HCT116 (cell line): ENCODE measurements around the gene MAT2B. TPM values are rescaled to one million over a fixed set of nuclear protein-coding genes. Genes with fewer than 3 reads are reported as not detected.

ENCODE experiments used
- ATAC-seq: fragments of 200-7000 bp; cut with Tn5 transposase; 2 replicates; pipeline ENCODE4 v1.9.1; 2020; ENCODE audit warnings: mild to moderate bottlenecking, moderate library complexity
- BruUV-seq: library from RNA; stranded (reverse); fragments of 400-500 nt; replicated peaks from 2 replicates; lab custom pipeline; 2021; lab: Mats Ljungman, UMichigan
- CTCF ChIA-PET: fragments of 300-600 bp; sonication (Branson Sonifier 250); formaldehyde crosslinking; loops from one replicate; lab custom pipeline; 2021; ENCODE audit warnings: antibody characterized with exemption; lab: Charles Lee
- POLR2A ChIA-PET: fragments of 300-600, 350-600 bp; sonication (Branson Sonifier 250); formaldehyde crosslinking; loops from one replicate; lab custom pipeline; 2021; ENCODE audit warnings: antibody characterized with exemption; lab: Charles Lee
- RAD21 ChIA-PET, 2 experiments: fragments of 300-600 bp; sonication (Branson Sonifier 250); formaldehyde crosslinking; loops; one replicate each; lab custom pipeline; 2023; ENCODE audit warnings: low total read pairs in 2 of 2; ENCODE audit not compliant: uncharacterized antibody in 2 of 2, unreplicated experiment in 2 of 2, low non-redundant PET in 1 of 2; lab: Charles Lee
- DNase-seq: peaks from one replicate; pipeline ENCODE4 v3.0.0-alpha.2; 2010; ENCODE audit warnings: low read depth, low spot score
- H2AFZ ChIP-seq: fragments of 200-600 bp; shearing (Covaris generic), sonication (generic); 2 replicates; pipeline ENCODE4 v1.6.1; 2017; ENCODE audit warnings: low read depth, mixed run types, mixed read lengths, antibody characterized with exemption, low read length; ENCODE audit not compliant: poor library complexity, severe bottlenecking
- H3K27ac ChIP-seq: 2 replicates; pipeline ENCODE4 v1.5.1; 2012; ENCODE audit warnings: low read depth, low read length
- H3K27me3 ChIP-seq: fragments of 200-600 bp; sonication (generic); 2 replicates; pipeline ENCODE4 v1.6.1; 2016; ENCODE audit warnings: mixed run types, low read length, mixed read lengths; ENCODE audit not compliant: insufficient read depth
- H3K36me3 ChIP-seq, 2 experiments: fragments of 200-500 bp in 1 of 2; fragments of 200-600 bp in 1 of 2; sonication (Bioruptor generic) in 1 of 2; sonication (generic) in 1 of 2; 2 replicates each; pipeline versions ENCODE4 v1.5.1 to v1.6.1; 2014 to 2016; ENCODE audit warnings: low read length in 2 of 2, inconsistent platforms in 1 of 2, mixed read lengths in 1 of 2, mixed run types in 1 of 2; ENCODE audit not compliant: insufficient read depth in 2 of 2, control insufficient read depth in 1 of 2
- H3K4me1 ChIP-seq, 2 experiments: fragments of 200-600 bp in 1 of 2; sonication (generic) in 1 of 2; 2 replicates each; pipeline versions ENCODE4 v1.5.1 to v1.6.1; 2012 to 2017; ENCODE audit warnings: low read length in 2 of 2, inconsistent platforms in 1 of 2, mild to moderate bottlenecking in 1 of 2, mixed read lengths in 1 of 2, mixed run types in 1 of 2, moderate library complexity in 1 of 2; ENCODE audit not compliant: insufficient read depth in 2 of 2, control insufficient read depth in 1 of 2
- H3K4me2 ChIP-seq: fragments of 200-600 bp; sonication (generic); 2 replicates; pipeline ENCODE4 v1.6.1; 2017; ENCODE audit warnings: mixed run types, low read length, mixed read lengths
- H3K4me3 ChIP-seq, 2 experiments: fragments of 200-600 bp in 1 of 2; sonication (generic) in 1 of 2; replicated peaks in 1 of 2; 2 replicates each; pipeline ENCODE4 v1.5.1; 2011 to 2016; ENCODE audit warnings: low read length in 2 of 2, control low read depth in 1 of 2, low read depth in 1 of 2, mild to moderate bottlenecking in 1 of 2, mixed read lengths in 1 of 2, mixed run types in 1 of 2
- H3K79me2 ChIP-seq: fragments of 200-600 bp; sonication (generic); 2 replicates; pipeline ENCODE4 v1.6.1; 2017; ENCODE audit warnings: mild to moderate bottlenecking, mixed run types, low read length, moderate library complexity, mixed read lengths; ENCODE audit not compliant: insufficient read depth
- H3K9ac ChIP-seq: fragments of 200-600 bp; sonication (generic); 2 replicates; pipeline ENCODE4 v1.6.1; 2016; ENCODE audit warnings: low read length, mixed read lengths
- H3K9me2 ChIP-seq: fragments of 200-600 bp; sonication (generic), shearing (Covaris generic); 2 replicates; pipeline ENCODE4 v1.6.1; 2017; ENCODE audit warnings: mixed run types, mild to moderate bottlenecking, moderate library complexity; ENCODE audit not compliant: insufficient read depth
- H3K9me3 ChIP-seq, 2 experiments: fragments of 200-500 bp in 1 of 2; fragments of 200-600 bp in 1 of 2; sonication (Bioruptor generic) in 1 of 2; sonication (generic) in 1 of 2; 2 replicates each; pipeline ENCODE4 v1.6.1; 2014 to 2017; ENCODE audit warnings: low read length in 2 of 2, mixed read lengths in 2 of 2, inconsistent platforms in 1 of 2, low read depth in 1 of 2, mild to moderate bottlenecking in 1 of 2, mixed run types in 1 of 2, moderate library complexity in 1 of 2; ENCODE audit not compliant: control insufficient read depth in 1 of 2, insufficient read depth in 1 of 2
- H4K20me1 ChIP-seq: fragments of 200-600 bp; sonication (generic), shearing (Covaris generic); 2 replicates; pipeline ENCODE4 v1.6.1; 2017; ENCODE audit warnings: mixed run types, mild to moderate bottlenecking, moderate library complexity; ENCODE audit not compliant: insufficient read depth
- CEBPB ChIP-seq: IDR thresholded peaks from 2 replicates; pipeline ENCODE4 v1.6.1; 2012; ENCODE audit warnings: low read depth
- ELF1 ChIP-seq: IDR thresholded peaks from 2 replicates; pipeline ENCODE4 v1.6.1; 2012; ENCODE audit warnings: low read depth, borderline replicate concordance
- EZH2 ChIP-seq: fragments of 200-600 bp; sonication (generic); IDR thresholded peaks from 2 replicates; pipeline ENCODE4 v1.6.1; 2017; ENCODE audit warnings: antibody characterized with exemption, mixed run types
- POLR2A ChIP-seq: IDR thresholded peaks from 2 replicates; pipeline ENCODE4 v1.7.0; 2011; ENCODE audit warnings: borderline replicate concordance; ENCODE audit not compliant: insufficient read depth, insufficient read length; ENCODE audit errors: extremely low read depth
- RAD21 ChIP-seq: IDR thresholded peaks from 2 replicates; pipeline ENCODE4 v1.6.1; 2012; ENCODE audit warnings: low read depth, mild to moderate bottlenecking
- SIN3A ChIP-seq: IDR thresholded peaks from 2 replicates; pipeline ENCODE4 v1.6.1; 2012; ENCODE audit warnings: low read depth
- SP1 ChIP-seq: IDR thresholded peaks from 2 replicates; pipeline ENCODE4 v1.6.1; 2012; ENCODE audit warnings: low read depth
- ZFX ChIP-seq: fragments of 450-650 bp; IDR thresholded peaks from 2 replicates; pipeline ENCODE4 v1.6.1; 2017
- ZNF274 ChIP-seq: fragments of 200-500 bp; sonication (Bioruptor generic); IDR thresholded peaks from 2 replicates; pipeline ENCODE4 v1.6.1; 2014; ENCODE audit warnings: mild to moderate bottlenecking, low read depth, low read length, inconsistent platforms
- intact Hi-C: fragments of 100-400 bp; cut with micrococcal nuclease; formaldehyde crosslinking; loops from 2 replicates; pipeline ENCODE4 v1.10.0; 2022
- total RNA-seq: library from RNA; stranded (reverse); gene quantifications from one replicate; pipeline ENCODE4 v1.2.1, GENCODE V29; 2021; ENCODE audit not compliant: unreplicated experiment
- TF ChIP-seq, protein P1 (sequence below), 3 experiments: fragments of 200-600 bp in 1 of 3; sonication (generic) in 1 of 3; IDR thresholded peaks in 2 of 3; conservative IDR thresholded peaks in 1 of 3; 2 replicates each; pipeline ENCODE4 v1.5.1; 2012 to 2017; ENCODE audit warnings: low read depth in 2 of 3, low read length in 2 of 3, antibody characterized with exemption in 1 of 3, borderline replicate concordance in 1 of 3, control low read depth in 1 of 3, mild to moderate bottlenecking in 1 of 3, mixed read lengths in 1 of 3, mixed run types in 1 of 3, moderate library complexity in 1 of 3; ENCODE audit not compliant: insufficient read depth in 1 of 3
- TF ChIP-seq, protein P2 (sequence below): IDR thresholded peaks from 2 replicates; pipeline ENCODE4 v1.6.1; 2012
- TF ChIP-seq, protein P3 (sequence below): IDR thresholded peaks from 2 replicates; pipeline ENCODE4 v1.6.1; 2012

MAT2B gene
- total RNA-seq, 1 experiment from 2014 or later = 45.9 TPM

DNA sequence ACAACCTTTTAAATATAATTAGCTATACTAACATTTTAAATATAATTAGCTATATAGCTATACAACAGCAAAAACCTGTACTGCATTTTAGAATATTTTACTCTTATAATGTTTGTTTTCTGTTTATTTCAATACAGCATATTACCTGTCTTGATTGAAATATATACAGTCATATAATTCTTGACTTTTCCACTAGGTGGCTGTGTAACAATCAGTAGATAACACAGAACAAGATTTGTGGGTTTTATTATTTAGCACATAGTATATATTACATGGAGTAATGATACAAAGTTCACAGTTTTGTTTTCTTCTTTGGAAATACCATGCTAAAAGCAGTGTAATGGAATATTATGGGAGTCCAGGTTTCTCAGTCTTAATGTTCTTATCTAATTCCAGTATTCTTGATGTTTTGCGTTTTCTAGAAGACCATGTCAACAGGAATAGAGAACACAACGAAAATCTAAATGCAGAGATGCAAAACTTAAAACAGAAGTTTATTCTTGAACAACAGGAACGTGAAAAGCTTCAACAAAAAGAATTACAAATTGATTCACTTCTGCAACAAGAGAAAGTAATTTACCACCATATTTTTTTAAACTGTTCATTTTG lies 31.7 kb upstream of the MAT2B start:
- no peak overlapping the region for H3K4me3 ChIP-seq
- ChIA-PET POLR2A (interaction anchor here (1.0 kb wide), 1 partner anchor 12 kb away, joined by 4 read pairs; no protein-coding TSS in a partner anchor), CTCF (interaction anchor here (1.5 kb wide), 1 partner anchor 10 kb away, joined by 4 read pairs; no protein-coding TSS in a partner anchor), RAD21 (no interaction called here)
- H4K20me1 ChIP-seq = no peaks in the 10 kb centered on the region
- intact Hi-C loops = loop anchor here (2.0 kb wide), 1 partner anchor 29 kb away; no protein-coding TSS in a partner anchor
- no peak overlapping the region for H3K9ac ChIP-seq
- no peaks in the 10 kb centered on the region for H3K9me3 ChIP-seq
- BruUV-seq = no TSS peak
- DNase-seq = no peak
- no peaks in the 10 kb centered on the region for H3K4me1 ChIP-seq
- H3K4me2 ChIP-seq = no peak overlapping the region
- peak; percentile 78 for ATAC-seq
- no peaks in the 10 kb centered on the region for H3K9me2 ChIP-seq
- peaks cover 53 to 57% of the 10 kb centered on the region in 2 experiments for H3K36me3 ChIP-seq
- TF ChIP-seq, protein P1, sequence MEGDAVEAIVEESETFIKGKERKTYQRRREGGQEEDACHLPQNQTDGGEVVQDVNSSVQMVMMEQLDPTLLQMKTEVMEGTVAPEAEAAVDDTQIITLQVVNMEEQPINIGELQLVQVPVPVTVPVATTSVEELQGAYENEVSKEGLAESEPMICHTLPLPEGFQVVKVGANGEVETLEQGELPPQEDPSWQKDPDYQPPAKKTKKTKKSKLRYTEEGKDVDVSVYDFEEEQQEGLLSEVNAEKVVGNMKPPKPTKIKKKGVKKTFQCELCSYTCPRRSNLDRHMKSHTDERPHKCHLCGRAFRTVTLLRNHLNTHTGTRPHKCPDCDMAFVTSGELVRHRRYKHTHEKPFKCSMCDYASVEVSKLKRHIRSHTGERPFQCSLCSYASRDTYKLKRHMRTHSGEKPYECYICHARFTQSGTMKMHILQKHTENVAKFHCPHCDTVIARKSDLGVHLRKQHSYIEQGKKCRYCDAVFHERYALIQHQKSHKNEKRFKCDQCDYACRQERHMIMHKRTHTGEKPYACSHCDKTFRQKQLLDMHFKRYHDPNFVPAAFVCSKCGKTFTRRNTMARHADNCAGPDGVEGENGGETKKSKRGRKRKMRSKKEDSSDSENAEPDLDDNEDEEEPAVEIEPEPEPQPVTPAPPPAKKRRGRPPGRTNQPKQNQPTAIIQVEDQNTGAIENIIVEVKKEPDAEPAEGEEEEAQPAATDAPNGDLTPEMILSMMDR (IDR thresholded peaks at IDR 0.05 in 2 of 3, conservative IDR thresholded peaks at IDR 0.05 in 1 of 3; ENCODE audit: borderline replicate concordance in 1 of 3, insufficient read depth in 1 of 3, low read depth in 2 of 3, low read length in 2 of 3) = peak; percentile 10 to 58 (median 16); a peak in 4 of 6 replicates
- TF ChIP-seq CEBPB (no peak), RAD21 (peak; percentile 41)
- no peaks in the 10 kb centered on the region for H3K27me3 ChIP-seq
- H2AFZ ChIP-seq = no peak overlapping the region
- H3K27ac ChIP-seq = no peak overlapping the region
- H3K79me2 ChIP-seq = no peaks in the 10 kb centered on the region

DNA sequence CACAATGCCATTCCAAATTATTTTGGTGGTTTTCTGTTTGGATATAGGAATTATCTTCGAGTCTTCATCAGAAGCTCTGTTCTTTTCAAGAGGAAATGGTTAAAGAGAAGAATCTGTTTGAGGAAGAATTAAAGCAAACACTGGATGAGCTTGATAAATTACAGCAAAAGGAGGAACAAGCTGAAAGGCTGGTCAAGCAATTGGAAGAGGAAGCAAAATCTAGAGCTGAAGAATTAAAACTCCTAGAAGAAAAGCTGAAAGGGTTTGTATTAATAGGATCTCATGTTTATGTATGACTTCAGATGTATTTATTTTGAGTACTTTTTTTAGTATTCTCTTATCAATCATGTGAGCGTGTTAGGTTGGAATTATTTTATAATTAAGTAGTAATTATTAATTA lies 30.0 kb upstream of the MAT2B start:
- Histone ChIP-seq H3K4me1 (no peaks in the 10 kb centered on the region), H3K36me3 (peaks cover 44 to 64% of the 10 kb centered on the region in 2 experiments), H3K27ac (no peak overlapping the region), H2AFZ (no peak overlapping the region), H3K9me2 (no peaks in the 10 kb centered on the region), H3K9ac (no peak overlapping the region), H3K4me3 (no peak overlapping the region), H3K4me2 (no peak overlapping the region), H3K79me2 (no peaks in the 10 kb centered on the region), H4K20me1 (no peaks in the 10 kb centered on the region), H3K9me3 (no peaks in the 10 kb centered on the region), H3K27me3 (no peaks in the 10 kb centered on the region)
- POLR2A ChIA-PET = interaction anchor here (1.0 kb wide), 1 partner anchor 28 kb away, joined by 3 read pairs; no protein-coding TSS in a partner anchor
- ATAC-seq = no peak
- no TSS peak for BruUV-seq
- TF ChIP-seq POLR2A (no peak), ZFX (no peak), SIN3A (no peak), ZNF274 (no peak), EZH2 (no peak), ELF1 (no peak), SP1 (no peak)
- TF ChIP-seq, protein P2, sequence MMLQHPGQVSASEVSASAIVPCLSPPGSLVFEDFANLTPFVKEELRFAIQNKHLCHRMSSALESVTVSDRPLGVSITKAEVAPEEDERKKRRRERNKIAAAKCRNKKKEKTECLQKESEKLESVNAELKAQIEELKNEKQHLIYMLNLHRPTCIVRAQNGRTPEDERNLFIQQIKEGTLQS = no peak
- TF ChIP-seq, protein P3, sequence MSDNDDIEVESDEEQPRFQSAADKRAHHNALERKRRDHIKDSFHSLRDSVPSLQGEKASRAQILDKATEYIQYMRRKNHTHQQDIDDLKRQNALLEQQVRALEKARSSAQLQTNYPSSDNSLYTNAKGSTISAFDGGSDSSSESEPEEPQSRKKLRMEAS = no peak
- CTCF ChIA-PET = no interaction called here
- RAD21 ChIA-PET = no interaction called here
- no peak for DNase-seq
- intact Hi-C loops = no loop called here
